B cell (primary cell): Measurements from ENCODE around the gene RAB43. TPM values are rescaled to one million over a fixed set of nuclear protein-coding genes. Genes with fewer than 3 reads are reported as not detected.

Experiments used
- ATAC-seq: fragments of 200-7000 bp; cut with Tn5 transposase; one replicate; pipeline ENCODE4 v1.10.0; 2021; ENCODE audit warnings: low read depth, mild to moderate bottlenecking, moderate number of reproducible peaks, moderate library complexity
- CTCF ChIA-PET: fragments of 350-600 bp; sonication (Branson Sonifier 250); formaldehyde crosslinking; loops from one replicate; lab custom pipeline; 2021; ENCODE audit warnings: antibody characterized with exemption, inconsistent platforms; lab: Charles Lee
- POLR2A ChIA-PET: fragments of 350-600 bp; sonication (Branson Sonifier 250); formaldehyde crosslinking; loops from one replicate; lab custom pipeline; 2021; ENCODE audit warnings: antibody characterized with exemption; lab: Charles Lee
- DNase-seq: peaks from one replicate; pipeline ENCODE4 v3.0.0; 2013
- H2AFZ ChIP-seq: 2 replicates; pipeline ENCODE4 v1.6.1; 2012; ENCODE audit warnings: mild to moderate bottlenecking, low read depth, low read length; ENCODE audit not compliant: insufficient read depth, poor library complexity, severe bottlenecking
- H3K27ac ChIP-seq, 2 donors: 1 replicate in 1 of 2; 2 replicates in 1 of 2; pipeline ENCODE4 v1.5.1; 2012 to 2013; ENCODE audit warnings: low read length in 2 of 2, mild to moderate bottlenecking in 2 of 2, moderate library complexity in 1 of 2
- H3K27me3 ChIP-seq, 4 experiments: fragments of 200-600 bp in 1 of 4; sonication (generic) in 1 of 4; replicated peaks in 1 of 4; 1 replicate in 2 of 4; 2 replicates in 2 of 4; pipeline versions ENCODE4 v1.6.1 to v1.7.0; 2013 to 2016; ENCODE audit warnings: low read length in 3 of 4, mild to moderate bottlenecking in 2 of 4, mixed read lengths in 1 of 4, moderate library complexity in 1 of 4; ENCODE audit not compliant: insufficient read depth in 4 of 4, control insufficient read depth in 3 of 4; ENCODE audit errors: control extremely low read depth in 1 of 4
- H3K36me3 ChIP-seq, 2 experiments: replicated peaks in 1 of 2; 1 replicate in 1 of 2; 2 replicates in 1 of 2; pipeline versions ENCODE4 v1.6.1 to v1.7.1; 2013; ENCODE audit warnings: low read length in 1 of 2; ENCODE audit not compliant: insufficient read depth in 2 of 2, control insufficient read depth in 1 of 2; ENCODE audit errors: control extremely low read depth in 1 of 2, extremely low read depth in 1 of 2
- H3K4me1 ChIP-seq, 2 donors: fragments of 200-600 bp in 1 of 2; sonication (generic) in 1 of 2; 1 replicate in 1 of 2; 2 replicates in 1 of 2; pipeline versions ENCODE4 v1.5.1 to v1.6.1; 2013 to 2017; ENCODE audit warnings: low read length in 2 of 2; ENCODE audit not compliant: control insufficient read depth in 2 of 2, insufficient read depth in 2 of 2
- H3K4me2 ChIP-seq: replicated peaks from 2 replicates; pipeline ENCODE3; 2012; ENCODE audit warnings: mild to moderate bottlenecking, low read depth, low read length; ENCODE audit not compliant: poor library complexity, severe bottlenecking
- H3K4me3 ChIP-seq, 5 experiments: fragments of 200-600 bp in 1 of 5; sonication (generic) in 1 of 5; 1 replicate in 3 of 5; 2 replicates in 2 of 5; pipeline versions ENCODE4 v1.5.1 to v1.7.0; 2011 to 2016; ENCODE audit warnings: low read length in 4 of 5, mild to moderate bottlenecking in 4 of 5, low read depth in 2 of 5, control low read depth in 1 of 5, moderate library complexity in 1 of 5; ENCODE audit not compliant: insufficient read depth in 1 of 5; ENCODE audit errors: control extremely low read depth in 1 of 5, extremely low read depth in 1 of 5
- H3K79me2 ChIP-seq: fragments of 200-600 bp; sonication (generic); one replicate; pipeline ENCODE4 v1.6.0; 2016; ENCODE audit warnings: low read length; ENCODE audit not compliant: control insufficient read depth, insufficient read depth
- H3K9ac ChIP-seq: fragments of 200-600 bp; sonication (generic); 2 replicates; pipeline ENCODE4 v1.6.1; 2017; ENCODE audit warnings: mild to moderate bottlenecking, low read length, moderate library complexity
- H3K9me3 ChIP-seq, 3 donors: one replicate each; pipeline versions ENCODE4 v1.6.1 to v1.7.1; 2013; ENCODE audit warnings: low read length in 2 of 3; ENCODE audit not compliant: control insufficient read depth in 2 of 3, insufficient read depth in 1 of 3; ENCODE audit errors: control extremely low read depth in 1 of 3
- H4K20me1 ChIP-seq: 2 replicates; pipeline ENCODE4 v1.6.0; 2012; ENCODE audit warnings: mild to moderate bottlenecking, low read length; ENCODE audit not compliant: insufficient read depth, control insufficient read depth, poor library complexity, severe bottlenecking
- H3K27ac Mint-ChIP-seq: one replicate; pipeline ENCODE4 v1.8.0; 2021; ENCODE audit warnings: mixed read lengths
- H3K27me3 Mint-ChIP-seq: one replicate; pipeline ENCODE4 v1.8.0; 2021; ENCODE audit warnings: mixed read lengths
- H3K4me1 Mint-ChIP-seq: one replicate; pipeline ENCODE4 v1.8.0; 2021; ENCODE audit warnings: mixed read lengths
- H3K4me3 Mint-ChIP-seq: one replicate; pipeline ENCODE4 v1.8.0; 2021; ENCODE audit warnings: mixed read lengths
- H3K9me3 Mint-ChIP-seq: one replicate; pipeline ENCODE4 v1.8.0; 2022; ENCODE audit warnings: mixed read lengths; ENCODE audit not compliant: insufficient read depth
- EZH2 ChIP-seq: IDR thresholded peaks from 2 replicates; pipeline ENCODE4 v1.6.1; 2012; ENCODE audit warnings: borderline replicate concordance, low read depth, mild to moderate bottlenecking, moderate library complexity, low read length; ENCODE audit not compliant: insufficient read depth, poor library complexity, severe bottlenecking
- WGBS: methylation state at CpG from one replicate; pipeline ENCODE4 v1.1.5; 2013; ENCODE audit warnings: missing lambda C conversion rate; ENCODE audit not compliant: insufficient coverage; 5-methylcytosine and 5-hydroxymethylcytosine counted together
- intact Hi-C: fragments of 100-400 bp; cut with micrococcal nuclease; formaldehyde crosslinking; loops from one replicate; pipeline ENCODE4 v1.10.0; 2022
- polyA plus RNA-seq: library from polyadenylated mRNA; depleted of rRNA; stranded (reverse); fragments of >200 nt; gene quantifications from 2 replicates; pipeline ENCODE4 v1.2.3, GENCODE V29; 2012
- total RNA-seq, 2 donors: library from RNA; stranded (reverse); fragments of 120-200 nt in 1 of 2; gene quantifications; 1 replicate in 1 of 2; 2 replicates in 1 of 2; pipeline versions ENCODE4 v1.2.3 to v1.2.4, GENCODE V29; 2013 to 2022
- TF ChIP-seq, protein P1 (sequence below): fragments of 200-600 bp; IDR thresholded peaks from one replicate; pipeline ENCODE4 v1.8.0; 2022; ENCODE audit warnings: antibody characterized with exemption, mild to moderate bottlenecking

RAB43 gene
- total and polyA plus RNA-seq, 2 donors (not counting 1 experiment from before 2014, with no cell fraction given): 7.6 to 14.3 TPM

DNA sequence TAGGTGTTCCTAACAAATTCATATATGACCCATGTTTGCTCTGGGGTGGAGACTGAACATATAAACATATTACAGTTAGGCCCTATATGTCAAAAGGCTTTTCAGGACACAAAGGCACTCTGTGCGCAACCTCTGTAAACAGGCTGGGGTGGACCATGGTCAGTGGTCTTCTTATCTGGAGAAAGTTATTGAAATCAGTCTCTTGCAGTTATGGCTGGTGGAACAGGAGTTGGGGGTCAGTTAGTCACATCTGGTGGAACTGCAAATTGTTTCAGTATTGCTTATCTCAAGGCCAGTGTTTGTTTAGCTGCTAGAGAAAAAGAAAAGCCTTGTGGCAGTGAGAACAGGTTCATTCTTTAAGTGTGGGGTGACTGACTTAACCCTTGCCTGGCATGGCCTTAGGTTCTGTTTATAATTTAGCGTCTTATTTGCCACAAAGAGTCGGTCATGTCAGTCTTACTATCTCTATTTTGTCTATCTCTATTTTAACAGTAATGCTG, 66.9 kb downstream of the RAB43 start:
- POLR2A ChIA-PET: no interaction called here
- no peak overlapping the region for H3K4me2 ChIP-seq
- no peak overlapping the region for H3K27ac Mint-ChIP-seq

DNA sequence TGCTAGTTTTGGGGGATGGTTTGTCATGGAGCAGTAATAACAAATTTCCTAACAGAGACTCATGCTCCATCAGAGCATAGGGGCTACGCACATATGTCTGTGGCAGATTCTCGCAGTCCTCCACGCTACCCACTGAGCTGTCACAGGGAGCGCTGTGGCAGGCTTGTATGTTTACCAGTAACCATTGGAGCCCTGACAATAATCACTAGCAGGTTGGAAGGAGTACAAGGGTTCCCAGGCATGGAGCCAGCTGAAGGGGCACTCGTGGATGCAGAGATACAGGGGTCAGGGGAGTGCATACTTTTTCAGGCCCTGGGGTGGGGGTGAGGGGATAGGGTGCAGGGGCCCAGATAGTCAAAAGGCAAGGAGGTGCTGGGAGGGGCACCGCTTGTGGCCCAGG, 68.9 kb downstream of the RAB43 start:
- Mint-ChIP-seq H3K27ac (no peak overlapping the region), H3K4me1 (peaks cover 7% of the 10 kb centered on the region), H3K27me3 (peaks cover 31% of the 10 kb centered on the region), H3K9me3 (peaks cover 5% of the 10 kb centered on the region), H3K4me3 (no peak overlapping the region)
- ChIA-PET CTCF (interaction anchor here (0.7 to 9.6 kb wide), 33 partner anchors 8 to 271 kb away, joined by 3 to 294 read pairs (median 6); partner anchors contain the start of genes COPG1 and RAB43), POLR2A (no interaction called here)
- Histone ChIP-seq H3K79me2 (no peaks in the 10 kb centered on the region), H2AFZ (no peak overlapping the region), H3K4me2 (no peak overlapping the region), H3K4me1 (peaks cover 4 to 7% of the 10 kb centered on the region in 2 donors), H3K4me3 (no peak overlapping the region), H3K9ac (no peak overlapping the region), H3K9me3 (peaks cover 1 to 7% (median 4%) of the 10 kb centered on the region in 3 donors), H3K27ac (no peak overlapping the region), H4K20me1 (no peaks in the 10 kb centered on the region), H3K36me3 (no peaks in the 10 kb centered on the region), H3K27me3 (peaks cover 0 to 10% (median 2%) of the 10 kb centered on the region in 4 experiments)
- no peak for DNase-seq
- no peak for ATAC-seq
- intact Hi-C loops: loop anchor here (1.0 to 2.0 kb wide), 5 partner anchors 26 to 193 kb away; partner anchors contain the start of gene ISY1
- TF ChIP-seq, protein P1, sequence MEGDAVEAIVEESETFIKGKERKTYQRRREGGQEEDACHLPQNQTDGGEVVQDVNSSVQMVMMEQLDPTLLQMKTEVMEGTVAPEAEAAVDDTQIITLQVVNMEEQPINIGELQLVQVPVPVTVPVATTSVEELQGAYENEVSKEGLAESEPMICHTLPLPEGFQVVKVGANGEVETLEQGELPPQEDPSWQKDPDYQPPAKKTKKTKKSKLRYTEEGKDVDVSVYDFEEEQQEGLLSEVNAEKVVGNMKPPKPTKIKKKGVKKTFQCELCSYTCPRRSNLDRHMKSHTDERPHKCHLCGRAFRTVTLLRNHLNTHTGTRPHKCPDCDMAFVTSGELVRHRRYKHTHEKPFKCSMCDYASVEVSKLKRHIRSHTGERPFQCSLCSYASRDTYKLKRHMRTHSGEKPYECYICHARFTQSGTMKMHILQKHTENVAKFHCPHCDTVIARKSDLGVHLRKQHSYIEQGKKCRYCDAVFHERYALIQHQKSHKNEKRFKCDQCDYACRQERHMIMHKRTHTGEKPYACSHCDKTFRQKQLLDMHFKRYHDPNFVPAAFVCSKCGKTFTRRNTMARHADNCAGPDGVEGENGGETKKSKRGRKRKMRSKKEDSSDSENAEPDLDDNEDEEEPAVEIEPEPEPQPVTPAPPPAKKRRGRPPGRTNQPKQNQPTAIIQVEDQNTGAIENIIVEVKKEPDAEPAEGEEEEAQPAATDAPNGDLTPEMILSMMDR: no peak
- TF ChIP-seq EZH2: no peak
- WGBS: 100% methylated on average over 1 of the region's 6 CpGs

More for the DNA sequence above, 66.9 kb downstream of the RAB43 start:
- H3K4me1 Mint-ChIP-seq: peaks cover 14% of the 10 kb centered on the region
- no peaks in the 10 kb centered on the region for H3K9me3 Mint-ChIP-seq
- Histone ChIP-seq H3K79me2 (no peaks in the 10 kb centered on the region), H3K27me3 (peaks cover 0 to 12% (median 4%) of the 10 kb centered on the region in 4 experiments), H3K4me1 (peaks cover 6 to 24% of the 10 kb centered on the region in 2 donors), H3K9me3 (peaks cover 0 to 4% (median 0%) of the 10 kb centered on the region in 3 donors), H3K36me3 (no peaks in the 10 kb centered on the region), H3K4me3 (no peak overlapping the region), H3K27ac (no peak overlapping the region), H3K9ac (no peak overlapping the region), H2AFZ (no peak overlapping the region), H4K20me1 (no peaks in the 10 kb centered on the region)
- ATAC-seq: no peak
- H3K4me3 Mint-ChIP-seq: no peak overlapping the region
- CTCF ChIA-PET: interaction anchor here (1.9 to 9.6 kb wide), 8 partner anchors 13 to 262 kb away, joined by 6 to 294 read pairs (median 26); partner anchors contain the start of gene COPG1
- TF ChIP-seq, protein P1: no peak
- no peak for TF ChIP-seq EZH2
- intact Hi-C loops: no loop called here
- no peak for DNase-seq
- peaks cover 25% of the 10 kb centered on the region for H3K27me3 Mint-ChIP-seq
- WGBS: 100% methylated on average over 1 of the region's 3 CpGs
